ENCODE data around the gene SEL1L3.

- TF ChIP-seq CTCF (IDR thresholded peaks at IDR 0.05; ENCODE audit: low read depth, low read length) (no peak), EZH2phosphoT487 (IDR thresholded peaks at IDR 0.05; ENCODE audit: low read depth) (no peak)
Observed at GRCh38 chr4:25759101-25759500, 103.7 kb downstream of the SEL1L3 start.
